Activated CD8-positive, alpha-beta memory T cell treated with anti-CD3 and anti-CD28 coated beads, Interleukin-2, amount 10 ng/mL, durations not matched to agents 7 days and 5 days (primary cell): ENCODE data around the gene EGFLAM. TPM values are rescaled to one million over a fixed set of nuclear protein-coding genes. Genes with fewer than 3 reads are reported as not detected.

Source experiments
- ATAC-seq: fragments of 150-1000 bp; cut with Tn5 transposase; one replicate; pipeline ENCODE4 v1.10.0; 2021; ENCODE audit warnings: moderate library complexity
- CTCF ChIA-PET: fragments of 350-600 bp; sonication (Branson Sonifier 250); formaldehyde crosslinking; loops from one replicate; lab custom pipeline; 2021; ENCODE audit warnings: antibody characterized with exemption; lab: Charles Lee
- DNase-seq: peaks from one replicate; pipeline ENCODE4 v3.0.0-alpha.2; 2020
- H3K27ac Mint-ChIP-seq: one replicate; pipeline ENCODE4 v1.8.0; 2021; ENCODE audit warnings: mild to moderate bottlenecking, mixed read lengths
- H3K27me3 Mint-ChIP-seq: one replicate; pipeline ENCODE4 v1.8.0; 2021; ENCODE audit warnings: mixed read lengths
- H3K36me3 Mint-ChIP-seq: one replicate; pipeline ENCODE4 v1.8.0; 2021; ENCODE audit warnings: mild to moderate bottlenecking, mixed read lengths
- H3K4me1 Mint-ChIP-seq: one replicate; pipeline ENCODE4 v1.8.0; 2021; ENCODE audit warnings: mixed read lengths
- H3K4me3 Mint-ChIP-seq: one replicate; pipeline ENCODE4 v1.8.0; 2021; ENCODE audit warnings: mild to moderate bottlenecking, moderate library complexity, mixed read lengths
- H3K9me3 Mint-ChIP-seq: one replicate; pipeline ENCODE4 v1.8.0; 2022; ENCODE audit warnings: low read depth, mixed read lengths
- total RNA-seq, 2 experiments: library from RNA; stranded (reverse); gene quantifications; one replicate each; pipeline ENCODE4 v1.2.3, GENCODE V29; 2021

EGFLAM gene
- not detected for total RNA-seq

- no peaks in the 10 kb centered on the region for H3K9me3 Mint-ChIP-seq
- H3K27ac Mint-ChIP-seq, result no peak within 1 kb of the TSS
- H3K4me1 Mint-ChIP-seq, result no peaks in the 10 kb centered on the region
- DNase-seq (no peak), ATAC-seq (no peak)
- CTCF ChIA-PET, result no interaction called here
- H3K36me3 Mint-ChIP-seq, result no peaks in the 10 kb centered on the region
- H3K27me3 Mint-ChIP-seq, result peaks cover 64% of the 10 kb centered on the region
- H3K4me3 Mint-ChIP-seq, result no peak within 1 kb of the TSS
Observed at GRCh38 chr5:38258319-38259061, at the start of gene EGFLAM. Gene EGFLAM (plus strand): TSS chr5:38258559. CDS start chr5:38258755, 196 bp downstream.

DNA sequence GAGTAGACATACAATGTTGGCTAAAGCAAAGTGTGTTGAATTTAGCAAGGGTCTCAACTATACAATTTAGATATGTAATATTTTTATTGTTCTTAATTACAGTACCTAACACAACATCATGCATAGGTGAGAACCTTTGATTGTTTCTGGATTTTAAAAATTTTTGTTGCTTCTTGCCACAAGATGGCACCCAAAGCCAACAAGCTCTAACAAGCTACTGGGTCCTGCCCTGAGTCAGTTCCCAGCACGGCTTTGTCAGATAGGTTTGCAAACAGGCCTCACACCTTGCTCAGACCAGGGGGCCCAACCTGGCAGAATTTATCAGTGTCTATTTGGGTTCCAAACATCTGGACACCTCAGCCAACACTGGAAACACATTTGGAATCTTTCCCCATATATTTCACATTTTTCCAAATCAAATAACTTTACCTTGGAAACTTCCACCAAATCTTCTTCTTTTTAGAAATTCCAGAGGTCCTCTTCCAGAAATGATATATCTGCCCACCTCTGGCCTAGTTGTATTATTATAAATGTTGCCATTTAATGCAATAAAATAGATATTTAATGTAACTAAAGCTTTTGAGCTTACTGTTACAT lies 49.5 kb upstream of the EGFLAM start:
- CTCF ChIA-PET, result interaction anchor here (1.2 kb wide), 1 partner anchor 18 kb away, joined by 3 read pairs; no protein-coding TSS in a partner anchor
- DNase-seq, result no peak
- Mint-ChIP-seq H3K27ac (no peak overlapping the region), H3K36me3 (no peaks in the 10 kb centered on the region), H3K9me3 (no peaks in the 10 kb centered on the region), H3K4me1 (no peaks in the 10 kb centered on the region), H3K27me3 (peaks cover 12% of the 10 kb centered on the region), H3K4me3 (no peak overlapping the region)
- ATAC-seq, result no peak

DNA sequence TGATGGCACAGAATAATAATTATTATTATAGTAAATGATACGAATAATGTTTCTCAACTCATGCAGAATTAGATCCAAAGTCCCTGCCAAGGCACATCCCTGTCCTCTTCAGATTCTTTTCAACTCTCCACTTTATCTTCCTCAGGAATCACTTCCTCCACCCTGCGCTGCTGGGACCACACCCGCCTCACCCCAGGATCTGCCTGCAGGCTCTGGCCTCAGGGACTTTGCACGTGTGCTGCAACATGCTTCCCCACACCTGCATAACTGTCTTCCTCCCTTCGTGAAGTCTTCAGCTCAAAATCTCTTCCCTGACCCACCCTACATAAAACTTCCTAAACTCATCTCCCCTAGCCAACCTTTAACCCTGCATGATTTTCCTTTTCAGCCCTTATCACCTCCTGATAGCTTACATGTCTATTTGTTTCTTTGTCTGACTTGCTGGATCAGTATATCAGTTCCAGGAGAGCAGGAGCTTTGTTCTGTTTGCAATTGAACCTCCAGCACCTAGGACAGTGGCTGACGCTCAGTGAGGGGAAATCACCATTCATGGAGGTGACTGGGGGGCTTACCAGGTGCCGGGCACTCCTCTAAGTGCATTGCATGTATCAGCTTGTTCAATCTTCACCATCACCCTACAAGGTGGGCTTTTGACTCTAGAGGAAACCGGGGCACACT lies 47.5 kb upstream of the EGFLAM start:
- ATAC-seq (no peak), DNase-seq (no peak)
- CTCF ChIA-PET, result no interaction called here
- no peak overlapping the region for H3K27ac Mint-ChIP-seq
- peaks cover 5% of the 10 kb centered on the region for H3K27me3 Mint-ChIP-seq
- H3K4me3 Mint-ChIP-seq, result no peak overlapping the region
- no peaks in the 10 kb centered on the region for H3K9me3 Mint-ChIP-seq
- no peaks in the 10 kb centered on the region for H3K4me1 Mint-ChIP-seq
- no peaks in the 10 kb centered on the region for H3K36me3 Mint-ChIP-seq

GRCh38 chr5:38211354-38211710 lies 47.0 kb upstream of the EGFLAM start:
- H3K27me3 Mint-ChIP-seq, result peaks cover 5% of the 10 kb centered on the region

DNA sequence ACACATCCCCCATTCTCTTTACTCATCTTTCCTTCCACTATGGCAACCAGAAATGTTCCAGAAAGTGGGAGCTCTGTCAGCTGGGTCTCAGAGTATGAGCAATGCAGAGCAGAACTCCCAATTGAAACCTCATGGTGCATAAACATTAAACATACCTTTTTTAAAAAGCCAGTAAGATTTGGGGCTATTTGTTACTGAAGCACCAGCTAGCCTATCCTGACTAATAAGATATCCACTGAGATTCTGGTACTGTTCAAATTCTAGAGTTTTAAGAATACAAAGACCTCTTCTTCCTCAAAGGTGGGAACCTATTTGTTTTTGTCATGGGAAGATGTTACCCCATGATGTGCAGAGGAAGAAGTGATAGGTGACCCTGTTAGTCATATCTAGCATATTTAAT lies 46.1 kb upstream of the EGFLAM start:
- CTCF ChIA-PET, result no interaction called here
- Mint-ChIP-seq H3K27me3 (no peaks in the 10 kb centered on the region), H3K9me3 (no peaks in the 10 kb centered on the region), H3K4me3 (no peak overlapping the region), H3K27ac (no peak overlapping the region), H3K4me1 (no peaks in the 10 kb centered on the region), H3K36me3 (no peaks in the 10 kb centered on the region)
- no peak for ATAC-seq
- no peak for DNase-seq

More at GRCh38 chr5:38211354-38211710, 47.0 kb upstream of the EGFLAM start:
- no peaks in the 10 kb centered on the region for H3K4me1 Mint-ChIP-seq
- no peak overlapping the region for H3K27ac Mint-ChIP-seq
- DNase-seq, result no peak
- H3K9me3 Mint-ChIP-seq, result no peaks in the 10 kb centered on the region
- no peaks in the 10 kb centered on the region for H3K36me3 Mint-ChIP-seq
- H3K4me3 Mint-ChIP-seq, result no peak overlapping the region
- no peak for ATAC-seq
- CTCF ChIA-PET, result no interaction called here

DNA sequence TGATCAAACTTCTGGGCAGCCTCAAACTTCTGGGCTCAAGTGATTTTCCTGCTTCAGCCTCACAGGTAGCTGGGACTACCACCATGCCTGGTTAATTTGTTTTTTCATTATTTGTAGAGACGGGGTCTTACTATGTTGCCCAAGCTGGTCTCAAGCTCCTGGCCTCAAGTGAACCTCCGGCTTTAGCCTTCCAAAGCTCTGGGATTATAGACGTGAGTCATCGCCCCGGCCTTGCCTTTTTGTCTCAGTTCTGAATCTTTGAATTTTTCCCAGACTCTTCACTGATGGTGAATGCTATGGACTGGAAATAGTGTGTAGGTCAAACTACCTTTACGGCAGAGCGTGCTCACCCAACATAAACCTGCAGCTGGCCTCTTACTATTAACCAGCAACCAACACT lies 32.3 kb upstream of the EGFLAM start:
- no peak for ATAC-seq
- DNase-seq, result no peak
- Mint-ChIP-seq H3K27me3 (no peaks in the 10 kb centered on the region), H3K36me3 (no peaks in the 10 kb centered on the region), H3K4me3 (no peak overlapping the region), H3K9me3 (no peaks in the 10 kb centered on the region), H3K27ac (no peak overlapping the region), H3K4me1 (no peaks in the 10 kb centered on the region)
- CTCF ChIA-PET, result no interaction called here

GRCh38 chr5:38228914-38229313 lies 29.4 kb upstream of the EGFLAM start:
- Mint-ChIP-seq H3K27ac (no peak overlapping the region), H3K4me1 (no peaks in the 10 kb centered on the region), H3K9me3 (no peaks in the 10 kb centered on the region), H3K36me3 (no peaks in the 10 kb centered on the region), H3K4me3 (no peak overlapping the region), H3K27me3 (no peaks in the 10 kb centered on the region)
- ATAC-seq, result no peak
- CTCF ChIA-PET, result no interaction called here
- no peak for DNase-seq

GRCh38 chr5:38234737-38235136 lies 23.6 kb upstream of the EGFLAM start:
- CTCF ChIA-PET, result no interaction called here
- no peak overlapping the region for H3K27ac Mint-ChIP-seq
- DNase-seq (no peak), ATAC-seq (no peak)
- H3K4me3 Mint-ChIP-seq, result no peak overlapping the region
- H3K4me1 Mint-ChIP-seq, result no peaks in the 10 kb centered on the region
- H3K9me3 Mint-ChIP-seq, result no peaks in the 10 kb centered on the region
- H3K36me3 Mint-ChIP-seq, result no peaks in the 10 kb centered on the region
- H3K27me3 Mint-ChIP-seq, result no peaks in the 10 kb centered on the region

GRCh38 chr5:38237681-38238080 lies 20.7 kb upstream of the EGFLAM start:
- H3K36me3 Mint-ChIP-seq, result no peaks in the 10 kb centered on the region
- H3K4me3 Mint-ChIP-seq, result no peak overlapping the region
- DNase-seq, result no peak
- CTCF ChIA-PET, result interaction anchor here (0.8 kb wide), 1 partner anchor 28 kb away, joined by 6 read pairs; no protein-coding TSS in a partner anchor
- no peak for ATAC-seq
- H3K4me1 Mint-ChIP-seq, result no peaks in the 10 kb centered on the region
- peaks cover 9% of the 10 kb centered on the region for H3K27me3 Mint-ChIP-seq
- no peaks in the 10 kb centered on the region for H3K9me3 Mint-ChIP-seq
- H3K27ac Mint-ChIP-seq, result no peak overlapping the region

- CTCF ChIA-PET, result no interaction called here
- ATAC-seq (no peak), DNase-seq (no peak)
- no peaks in the 10 kb centered on the region for H3K36me3 Mint-ChIP-seq
- no peak overlapping the region for H3K27ac Mint-ChIP-seq
- no peaks in the 10 kb centered on the region for H3K9me3 Mint-ChIP-seq
- no peaks in the 10 kb centered on the region for H3K4me1 Mint-ChIP-seq
- no peak overlapping the region for H3K4me3 Mint-ChIP-seq
- peaks cover 14% of the 10 kb centered on the region for H3K27me3 Mint-ChIP-seq
Observed at GRCh38 chr5:38240212-38240611, 18.1 kb upstream of the EGFLAM start.

DNA sequence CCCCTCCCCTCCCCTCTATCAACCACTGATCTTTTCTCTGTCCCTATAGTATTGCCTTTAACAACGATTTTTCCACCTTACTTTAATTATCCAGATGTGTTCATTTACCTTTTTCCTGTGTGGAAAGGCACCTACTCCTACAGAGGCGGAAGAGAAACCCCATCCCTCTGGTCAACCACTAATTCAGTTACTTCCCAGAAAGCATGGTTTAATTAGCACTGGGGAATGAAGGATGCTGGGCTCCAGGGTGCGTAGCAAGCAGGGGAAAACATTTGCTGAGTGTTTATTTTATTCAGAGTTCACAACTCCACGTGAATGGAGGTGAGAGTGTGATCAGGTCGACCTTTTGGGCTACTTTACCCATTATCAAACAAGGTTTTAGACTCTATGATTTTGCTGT lies 16.7 kb upstream of the EGFLAM start:
- Mint-ChIP-seq H3K4me3 (no peak overlapping the region), H3K9me3 (no peaks in the 10 kb centered on the region)

DNA sequence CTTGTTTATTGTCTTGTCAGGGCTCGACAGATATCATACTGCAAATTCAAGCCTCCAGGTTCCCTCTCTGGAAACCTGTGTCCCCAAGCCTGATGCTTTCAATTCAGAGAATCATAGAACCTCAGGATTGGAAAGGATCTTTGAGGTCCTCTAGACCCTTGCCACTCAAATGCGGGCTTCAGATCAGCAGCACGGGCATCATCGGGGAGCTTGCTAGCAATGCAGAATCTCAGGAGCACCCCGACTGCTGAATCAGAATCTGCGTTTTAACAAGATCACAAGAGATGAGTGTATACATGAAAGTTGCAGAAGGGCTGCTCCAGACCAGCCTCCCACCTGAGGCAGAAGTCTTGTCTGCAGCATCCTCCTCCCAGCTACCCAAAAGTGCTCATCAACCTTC lies 13.1 kb upstream of the EGFLAM start:
- CTCF ChIA-PET, result no interaction called here
- no peak overlapping the region for H3K27ac Mint-ChIP-seq
- no peak overlapping the region for H3K4me3 Mint-ChIP-seq
- H3K27me3 Mint-ChIP-seq, result peaks cover 13% of the 10 kb centered on the region
- ATAC-seq (no peak), DNase-seq (no peak)
- no peaks in the 10 kb centered on the region for H3K4me1 Mint-ChIP-seq
- no peaks in the 10 kb centered on the region for H3K36me3 Mint-ChIP-seq
- H3K9me3 Mint-ChIP-seq, result no peaks in the 10 kb centered on the region

More for the DNA sequence above, 16.7 kb upstream of the EGFLAM start:
- ATAC-seq (no peak), DNase-seq (no peak)
- H3K4me1 Mint-ChIP-seq, result no peaks in the 10 kb centered on the region
- no peak overlapping the region for H3K27ac Mint-ChIP-seq
- CTCF ChIA-PET, result no interaction called here
- no peaks in the 10 kb centered on the region for H3K36me3 Mint-ChIP-seq
- peaks cover 14% of the 10 kb centered on the region for H3K27me3 Mint-ChIP-seq

DNA sequence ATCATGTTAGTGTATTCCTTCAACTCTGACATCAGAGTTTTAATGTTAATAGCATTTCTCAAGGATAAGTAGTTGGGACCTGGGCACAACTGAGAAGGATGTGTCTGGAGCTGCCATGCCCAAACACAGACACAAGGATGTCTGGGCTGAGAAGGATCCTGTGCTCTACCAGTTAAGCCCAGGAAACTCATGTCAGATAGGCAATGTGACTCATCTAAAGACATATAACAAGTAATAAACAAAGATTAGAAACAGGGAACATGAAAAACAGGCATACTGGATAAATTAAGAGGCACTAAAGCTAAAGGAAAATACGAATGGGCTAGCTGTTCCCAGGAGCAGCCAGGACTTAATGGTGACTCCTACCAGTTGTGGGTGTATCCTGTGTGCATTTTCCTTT lies 9.1 kb upstream of the EGFLAM start:
- Mint-ChIP-seq H3K4me3 (no peak overlapping the region), H3K9me3 (no peaks in the 10 kb centered on the region), H3K4me1 (no peaks in the 10 kb centered on the region), H3K36me3 (no peaks in the 10 kb centered on the region), H3K27ac (no peak overlapping the region), H3K27me3 (peaks cover 6% of the 10 kb centered on the region)
- CTCF ChIA-PET, result interaction anchor here (3.0 kb wide), 1 partner anchor 16 kb away, joined by 9 read pairs; no protein-coding TSS in a partner anchor
- DNase-seq (no peak), ATAC-seq (no peak)

DNA sequence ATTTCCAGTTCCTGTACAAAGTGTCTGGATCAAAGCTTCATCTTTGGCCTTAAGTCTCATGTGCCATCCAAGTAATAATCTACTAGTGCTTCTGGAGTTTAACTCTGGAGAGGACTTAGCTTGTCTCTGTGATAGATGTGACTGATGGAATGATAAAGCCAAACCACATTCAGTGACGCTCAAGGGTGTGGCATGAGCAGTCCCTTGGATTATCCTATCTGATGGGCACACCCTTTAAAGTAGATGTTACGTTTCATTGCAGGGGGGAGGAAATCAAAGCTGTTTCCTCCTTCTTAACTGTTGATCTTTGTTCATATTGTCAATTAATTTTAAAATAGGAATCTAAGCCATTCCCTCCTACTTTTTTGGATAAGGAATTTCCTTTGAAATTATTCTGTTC lies 8.5 kb upstream of the EGFLAM start:
- Mint-ChIP-seq H3K4me1 (no peaks in the 10 kb centered on the region), H3K4me3 (no peak overlapping the region), H3K9me3 (no peaks in the 10 kb centered on the region), H3K27me3 (peaks cover 6% of the 10 kb centered on the region), H3K36me3 (no peaks in the 10 kb centered on the region), H3K27ac (no peak overlapping the region)
- CTCF ChIA-PET, result interaction anchor here (0.5 to 3.0 kb wide), 2 partner anchors 16 to 58 kb away, joined by 3 to 9 read pairs; no protein-coding TSS in a partner anchor
- ATAC-seq, result no peak
- no peak for DNase-seq
